Omental fat pad (tissue), 4 donors: Measurements from ENCODE around the gene PSMC3. TPM values are rescaled to one million over a fixed set of nuclear protein-coding genes. Genes with fewer than 3 reads are reported as not detected.

ENCODE experiments used
- ATAC-seq: fragments of 150-250 bp; one replicate; pipeline ENCODE4 v1.9.1; 2016; ENCODE audit warnings: mild to moderate bottlenecking, moderate library complexity; ENCODE audit not compliant: low FRiP score
- DNase-seq: peaks from one replicate; pipeline ENCODE4 v3.0.0-alpha.2; 2019; ENCODE audit warnings: low spot score
- total RNA-seq, 4 donors: library from RNA; depleted of rRNA; stranded (reverse); fragments of >200 nt; gene quantifications; one replicate each; pipeline ENCODE4 v1.1.0, GENCODE V29; 2016
- TF ChIP-seq, protein P1 (sequence below), 3 donors: fragments of 450-650 bp; IDR thresholded peaks; one replicate each; pipeline ENCODE4 v1.5.1; 2016 to 2017; ENCODE audit warnings: antibody characterized with exemption in 3 of 3, mild to moderate bottlenecking in 3 of 3, moderate library complexity in 2 of 3

PSMC3 gene
- total RNA-seq = 100 to 1,000 TPM in 3 of 4 donors, 10 to 100 TPM in 1; 90.1 to 142 (median 123) TPM

- DNase-seq (peak; percentile 98), ATAC-seq (peak; percentile 99)
- TF ChIP-seq, protein P1, sequence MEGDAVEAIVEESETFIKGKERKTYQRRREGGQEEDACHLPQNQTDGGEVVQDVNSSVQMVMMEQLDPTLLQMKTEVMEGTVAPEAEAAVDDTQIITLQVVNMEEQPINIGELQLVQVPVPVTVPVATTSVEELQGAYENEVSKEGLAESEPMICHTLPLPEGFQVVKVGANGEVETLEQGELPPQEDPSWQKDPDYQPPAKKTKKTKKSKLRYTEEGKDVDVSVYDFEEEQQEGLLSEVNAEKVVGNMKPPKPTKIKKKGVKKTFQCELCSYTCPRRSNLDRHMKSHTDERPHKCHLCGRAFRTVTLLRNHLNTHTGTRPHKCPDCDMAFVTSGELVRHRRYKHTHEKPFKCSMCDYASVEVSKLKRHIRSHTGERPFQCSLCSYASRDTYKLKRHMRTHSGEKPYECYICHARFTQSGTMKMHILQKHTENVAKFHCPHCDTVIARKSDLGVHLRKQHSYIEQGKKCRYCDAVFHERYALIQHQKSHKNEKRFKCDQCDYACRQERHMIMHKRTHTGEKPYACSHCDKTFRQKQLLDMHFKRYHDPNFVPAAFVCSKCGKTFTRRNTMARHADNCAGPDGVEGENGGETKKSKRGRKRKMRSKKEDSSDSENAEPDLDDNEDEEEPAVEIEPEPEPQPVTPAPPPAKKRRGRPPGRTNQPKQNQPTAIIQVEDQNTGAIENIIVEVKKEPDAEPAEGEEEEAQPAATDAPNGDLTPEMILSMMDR (IDR thresholded peaks at IDR 0.05) = no peak
Observed at GRCh38 chr11:47426062-47426956, at the start of gene PSMC3. PSMC3 (minus strand) TSS chr11:47426439; CDS start chr11:47426279, 160 bp downstream.

DNA sequence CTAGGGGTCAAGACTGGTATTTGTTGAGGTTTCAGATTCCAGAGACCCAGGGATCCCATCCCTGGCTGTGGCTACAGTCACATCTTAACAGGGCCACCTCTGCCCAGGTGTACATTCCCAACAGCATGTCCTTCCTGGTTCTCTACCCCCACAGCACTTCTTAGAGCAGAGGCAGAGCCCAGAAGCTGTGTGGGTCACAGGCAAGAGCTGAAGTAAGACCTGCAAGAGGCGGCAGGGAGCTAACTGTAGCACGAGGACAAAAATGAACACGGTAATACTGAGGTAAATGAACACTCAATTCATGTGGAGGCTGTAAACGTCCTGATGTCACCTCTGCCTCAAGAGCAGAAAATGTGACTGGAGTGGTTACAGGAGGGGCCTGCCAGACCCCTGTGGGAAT is 44.4 kb upstream of the PSMC3 start:
- no peak for DNase-seq
- ATAC-seq = no peak
- TF ChIP-seq, protein P1 (IDR thresholded peaks at IDR 0.05) = no peak

- ATAC-seq (no peak), DNase-seq (no peak)
- TF ChIP-seq, protein P1 (IDR thresholded peaks at IDR 0.05) = no peak
Observed at GRCh38 chr11:47469361-47470179, 43.3 kb upstream of the PSMC3 start.

GRCh38 chr11:47468598-47469214 is 42.5 kb upstream of the PSMC3 start:
- no peak for DNase-seq
- ATAC-seq = no peak
- TF ChIP-seq, protein P1 (IDR thresholded peaks at IDR 0.05) = no peak

GRCh38 chr11:47467357-47467756 is 41.1 kb upstream of the PSMC3 start:
- ATAC-seq (no peak), DNase-seq (no peak)
- TF ChIP-seq, protein P1 (IDR thresholded peaks at IDR 0.05) = no peak

DNA sequence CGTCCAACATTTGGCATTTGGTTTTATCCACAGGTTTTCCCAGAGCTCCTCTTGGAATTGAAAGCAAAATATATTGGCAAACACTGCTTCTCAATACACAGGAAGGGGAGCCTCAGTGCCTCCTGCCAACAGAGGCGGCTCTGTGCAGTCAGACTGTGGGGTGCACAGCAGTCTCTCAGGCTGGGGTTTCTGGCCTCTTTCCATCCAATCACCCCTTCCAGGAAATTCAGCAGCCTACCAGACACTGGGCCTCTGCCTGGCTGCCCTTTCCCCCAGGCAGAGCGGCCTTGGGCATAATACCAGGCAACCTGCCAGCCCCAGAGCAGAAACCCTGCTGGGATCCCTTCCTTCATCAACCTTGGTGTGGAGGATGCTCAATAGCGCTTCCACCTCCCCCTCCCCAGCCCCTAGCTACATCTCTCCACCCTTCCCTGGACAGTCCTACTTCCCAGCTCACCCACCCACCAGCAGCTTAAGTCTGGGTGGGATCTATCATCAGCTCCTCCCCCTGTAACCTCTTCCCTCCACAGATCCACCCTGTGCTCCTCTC is 40.5 kb upstream of the PSMC3 start:
- no peak for DNase-seq
- TF ChIP-seq, protein P1 (IDR thresholded peaks at IDR 0.05) = no peak
- ATAC-seq = peak; percentile 66
